OCI-LY7 (cell line): Measurements from ENCODE around the gene IKZF1.

Experiments used
- CTCF ChIP-seq: fragments of 200-600 bp; sonication (generic); conservative IDR thresholded peaks from 2 replicates; pipeline ENCODE4 v1.5.1; 2014; ENCODE audit warnings: mild to moderate bottlenecking, antibody characterized with exemption, low read length, moderate library complexity, mixed read lengths
- EZH2phosphoT487 ChIP-seq: fragments of 200-600 bp; sonication (generic); IDR thresholded peaks from 2 replicates; pipeline ENCODE4 v1.6.1; 2018; ENCODE audit warnings: low read depth, borderline replicate concordance, mild to moderate bottlenecking, mixed run types, antibody characterized with exemption, low read length, moderate library complexity, mixed read lengths

GRCh38 chr7:50356945-50357268 lies 52.4 kb downstream of the IKZF1 start:
- no peak for TF ChIP-seq CTCF
- no peak for TF ChIP-seq EZH2phosphoT487
